ENCODE data around the gene TPK1.
"Not testable (repeated sequence)": the region's sequence is repeated elsewhere in the genome, so short reads cannot be mapped to it uniquely, and the experiment has no call there.

The TPK1 gene

GRCh38 chr7:144777005-144777839 lies 58.6 kb downstream of the TPK1 start:
- DNase-seq (ENCODE audit: low spot score): no peak

GRCh38 chr7:144776447-144776846 lies 59.4 kb downstream of the TPK1 start:
- DNase-seq (ENCODE audit: low spot score): no peak

GRCh38 chr7:144775749-144776148 lies 60.1 kb downstream of the TPK1 start:
- DNase-seq (ENCODE audit: low spot score): no peak

GRCh38 chr7:144771927-144772326 lies 63.9 kb downstream of the TPK1 start:
- DNase-seq (ENCODE audit: low spot score): no peak

GRCh38 chr7:144771174-144771573 lies 64.7 kb downstream of the TPK1 start:
- no peak for DNase-seq (ENCODE audit: low spot score)

- no peak for DNase-seq (ENCODE audit: low spot score)
Observed at GRCh38 chr7:144769352-144769751, 66.5 kb downstream of the TPK1 start.

- no peak for DNase-seq (ENCODE audit: low spot score)
Observed at GRCh38 chr7:144768633-144769032, 67.2 kb downstream of the TPK1 start.

GRCh38 chr7:144763291-144763690 lies 72.6 kb downstream of the TPK1 start:
- DNase-seq (ENCODE audit: low spot score): no peak

- DNase-seq (ENCODE audit: low spot score): no peak
Observed at GRCh38 chr7:144762853-144763252, 73.0 kb downstream of the TPK1 start.

GRCh38 chr7:144761493-144761892 lies 74.4 kb downstream of the TPK1 start:
- no peak for DNase-seq (ENCODE audit: low spot score)

- no peak for DNase-seq (ENCODE audit: low spot score)
Observed at GRCh38 chr7:144759653-144760052, 76.2 kb downstream of the TPK1 start.

- DNase-seq (ENCODE audit: low spot score): no peak
Observed at GRCh38 chr7:144747936-144748335, 87.9 kb downstream of the TPK1 start.

GRCh38 chr7:144738708-144739314 lies 97.0 kb downstream of the TPK1 start:
- peak; percentile 20 for DNase-seq (ENCODE audit: low spot score)

- no peak for DNase-seq (ENCODE audit: low spot score)
Observed at GRCh38 chr7:144738146-144738545, 97.7 kb downstream of the TPK1 start.

GRCh38 chr7:144736880-144737493 lies 98.9 kb downstream of the TPK1 start:
- no peak for DNase-seq (ENCODE audit: low spot score)

- DNase-seq (ENCODE audit: low spot score): no peak
Observed at GRCh38 chr7:144735505-144736276, 100.2 kb downstream of the TPK1 start.

- DNase-seq (ENCODE audit: low spot score): no peak
Observed at GRCh38 chr7:144731661-144732351, 104.0 kb downstream of the TPK1 start.

GRCh38 chr7:144730224-144730623 lies 105.6 kb downstream of the TPK1 start:
- DNase-seq (ENCODE audit: low spot score): no peak

GRCh38 chr7:144729226-144729625 lies 106.6 kb downstream of the TPK1 start:
- DNase-seq (ENCODE audit: low spot score): no peak

- no peak for DNase-seq (ENCODE audit: low spot score)
Observed at GRCh38 chr7:144728551-144728950, 107.3 kb downstream of the TPK1 start.

- DNase-seq (ENCODE audit: low spot score): not testable (repeated sequence)
Observed at GRCh38 chr7:144726840-144727239, 109.0 kb downstream of the TPK1 start.

GRCh38 chr7:144725070-144725469 lies 110.8 kb downstream of the TPK1 start:
- no peak for DNase-seq (ENCODE audit: low spot score)

All from AG20443 (cell line).